ENCODE results near the gene CREB3L2. TPM values are rescaled to one million over a fixed set of nuclear protein-coding genes. Genes with fewer than 3 reads are reported as not detected.

The CREB3L2 gene
- total and polyA plus RNA-seq, 2 of the 13 experiments (the other 11 are each of a cell fraction or from before 2014, with no cell fraction given): 22.1 to 41.1 TPM

- TF ChIP-seq PRDM10 (CRISPR knock-in tag; IDR thresholded peaks at IDR 0.05; ENCODE audit: low read depth) (no peak), MIER2 (CRISPR knock-in tag; IDR thresholded peaks at IDR 0.05) (no peak), FOXO1 (CRISPR knock-in tag; IDR thresholded peaks at IDR 0.05) (no peak), ZNF292 (CRISPR knock-in tag; IDR thresholded peaks at IDR 0.05; ENCODE audit: borderline replicate concordance, low read depth) (no peak), ZNF644 (CRISPR knock-in tag; IDR thresholded peaks at IDR 0.05; ENCODE audit: low read depth) (no peak), GTF3A (CRISPR knock-in tag; conservative IDR thresholded peaks at IDR 0.05) (no peak), ARNT2 (CRISPR knock-in tag; IDR thresholded peaks at IDR 0.05; ENCODE audit: low read depth) (no peak), DDIT3 (CRISPR knock-in tag; IDR thresholded peaks at IDR 0.05) (no peak), SALL2 (CRISPR knock-in tag; IDR thresholded peaks at IDR 0.05) (no peak), NFRKB (IDR thresholded peaks at IDR 0.05) (no peak), FOXK2 (IDR thresholded peaks at IDR 0.05) (no peak), PHF5A (CRISPR knock-in tag; IDR thresholded peaks at IDR 0.05; ENCODE audit: low read depth, unreplicated experiment) (no peak), SRSF9 (IDR thresholded peaks at IDR 0.05; ENCODE audit: borderline replicate concordance, insufficient read depth, low read depth, low read length, poor library complexity, severe bottlenecking) (no peak), SMAD1 (CRISPR knock-in tag; IDR thresholded peaks at IDR 0.05; ENCODE audit: borderline replicate concordance, low read depth) (0 out of 2 replicates have a peak, but pooled peaks have one; percentile 49), ZNF121 (CRISPR knock-in tag; IDR thresholded peaks at IDR 0.05) (no peak), GPN1 (CRISPR knock-in tag; IDR thresholded peaks at IDR 0.05; ENCODE audit: borderline replicate concordance) (no peak), ZFY (CRISPR knock-in tag; IDR thresholded peaks at IDR 0.05) (peak; percentile 23; the same call in 1 of the 2 replicates), ATF3 (CRISPR knock-in tag; IDR thresholded peaks at IDR 0.05) (no peak), SAP130 (CRISPR knock-in tag; IDR thresholded peaks at IDR 0.05; ENCODE audit: low read depth) (peak; percentile 38; the same call in 1 of the 2 replicates), RARA (CRISPR knock-in tag; IDR thresholded peaks at IDR 0.05) (no peak), PPARG (CRISPR knock-in tag; conservative IDR thresholded peaks at IDR 0.05) (0 out of 2 replicates have a peak, but pooled peaks have one; percentile 25)
- TF ChIP-seq, protein P1, sequence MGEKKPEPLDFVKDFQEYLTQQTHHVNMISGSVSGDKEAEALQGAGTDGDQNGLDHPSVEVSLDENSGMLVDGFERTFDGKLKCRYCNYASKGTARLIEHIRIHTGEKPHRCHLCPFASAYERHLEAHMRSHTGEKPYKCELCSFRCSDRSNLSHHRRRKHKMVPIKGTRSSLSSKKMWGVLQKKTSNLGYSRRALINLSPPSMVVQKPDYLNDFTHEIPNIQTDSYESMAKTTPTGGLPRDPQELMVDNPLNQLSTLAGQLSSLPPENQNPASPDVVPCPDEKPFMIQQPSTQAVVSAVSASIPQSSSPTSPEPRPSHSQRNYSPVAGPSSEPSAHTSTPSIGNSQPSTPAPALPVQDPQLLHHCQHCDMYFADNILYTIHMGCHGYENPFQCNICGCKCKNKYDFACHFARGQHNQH (CRISPR knock-in tag; IDR thresholded peaks at IDR 0.05): no peak
- TF ChIP-seq, protein P2, sequence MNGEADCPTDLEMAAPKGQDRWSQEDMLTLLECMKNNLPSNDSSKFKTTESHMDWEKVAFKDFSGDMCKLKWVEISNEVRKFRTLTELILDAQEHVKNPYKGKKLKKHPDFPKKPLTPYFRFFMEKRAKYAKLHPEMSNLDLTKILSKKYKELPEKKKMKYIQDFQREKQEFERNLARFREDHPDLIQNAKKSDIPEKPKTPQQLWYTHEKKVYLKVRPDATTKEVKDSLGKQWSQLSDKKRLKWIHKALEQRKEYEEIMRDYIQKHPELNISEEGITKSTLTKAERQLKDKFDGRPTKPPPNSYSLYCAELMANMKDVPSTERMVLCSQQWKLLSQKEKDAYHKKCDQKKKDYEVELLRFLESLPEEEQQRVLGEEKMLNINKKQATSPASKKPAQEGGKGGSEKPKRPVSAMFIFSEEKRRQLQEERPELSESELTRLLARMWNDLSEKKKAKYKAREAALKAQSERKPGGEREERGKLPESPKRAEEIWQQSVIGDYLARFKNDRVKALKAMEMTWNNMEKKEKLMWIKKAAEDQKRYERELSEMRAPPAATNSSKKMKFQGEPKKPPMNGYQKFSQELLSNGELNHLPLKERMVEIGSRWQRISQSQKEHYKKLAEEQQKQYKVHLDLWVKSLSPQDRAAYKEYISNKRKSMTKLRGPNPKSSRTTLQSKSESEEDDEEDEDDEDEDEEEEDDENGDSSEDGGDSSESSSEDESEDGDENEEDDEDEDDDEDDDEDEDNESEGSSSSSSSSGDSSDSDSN (CRISPR knock-in tag; IDR thresholded peaks at IDR 0.05): peak; percentile 35; the same call in 1 of the 2 replicates
These were observed 16.5 kb downstream of the CREB3L2 start (continued) for GRCh38 chr7:137985253-137985896.
